Lung microvascular endothelial cell (primary cell): Measurements from ENCODE around the gene STPG2. TPM values are rescaled to one million over a fixed set of nuclear protein-coding genes. Genes with fewer than 3 reads are reported as not detected.

Experiments used
- DNase-seq, 2 donors: peaks; one replicate each; pipeline versions ENCODE4 v3.0.0 to v3.0.0-alpha.2; 2010; ENCODE audit warnings: low read depth in 2 of 2
- total RNA-seq: library from RNA; depleted of rRNA; stranded (reverse); fragments of >200 nt; gene quantifications from 2 replicates; pipeline ENCODE4 v1.2.1, GENCODE V29; 2014

Gene STPG2
- total RNA-seq, 1 donor from 2014 or later: under 0.01 TPM

GRCh38 chr4:97513917-97514316 is 629.4 kb downstream of the STPG2 start:
- no peak for DNase-seq

Other genes starting within 250 kb of the STPG2 start
- gene RAP1GDS1, start 117.9 kb upstream of the STPG2 start, total RNA-seq: 42.5 and 44.8 TPM in 2 replicates